Uterus (tissue), 2 donors: ENCODE data around the gene LUZP2.

Source experiments
- POLR2A ChIP-seq, 2 donors: fragments of 450-650 bp; IDR thresholded peaks; one replicate each; pipeline ENCODE4 v1.6.1; 2016; ENCODE audit warnings: antibody characterized with exemption in 2 of 2, mild to moderate bottlenecking in 1 of 2, moderate library complexity in 1 of 2
- TF ChIP-seq, protein P1 (sequence below), 4 experiments: fragments of 200-600 bp in 2 of 4; fragments of 450-650 bp in 2 of 4; sonication (generic) in 2 of 4; IDR thresholded peaks; one replicate each; pipeline ENCODE4 v1.5.1; 2016 to 2019; ENCODE audit warnings: antibody characterized with exemption in 4 of 4, mild to moderate bottlenecking in 2 of 4, moderate library complexity in 1 of 4

DNA sequence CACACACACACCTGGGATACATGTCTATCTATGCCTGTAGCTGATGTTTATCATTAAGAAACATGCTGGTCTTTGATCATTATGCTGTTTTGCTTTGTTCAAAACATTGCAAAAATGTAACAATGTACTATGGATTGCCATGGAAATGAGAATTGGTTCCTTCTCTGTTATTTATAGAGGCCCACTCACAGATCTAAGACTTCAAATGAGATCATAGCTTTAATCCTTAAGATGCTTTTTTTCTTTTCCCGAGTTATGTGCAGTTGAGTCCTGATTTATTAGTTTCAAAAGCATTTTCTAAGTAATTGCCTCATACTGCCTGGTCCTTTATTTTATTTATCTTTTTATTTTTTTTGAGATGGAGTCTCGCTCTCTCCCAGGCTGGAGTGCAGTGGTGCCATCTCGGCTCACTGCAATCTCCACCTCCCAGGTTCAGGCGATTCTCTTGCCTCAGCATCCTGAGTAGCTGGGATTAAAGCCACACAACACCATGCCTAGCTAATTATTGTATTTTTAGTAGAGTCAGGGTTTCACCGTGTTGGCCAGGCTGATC is 131.4 kb downstream of the LUZP2 start:
- TF ChIP-seq, protein P1, sequence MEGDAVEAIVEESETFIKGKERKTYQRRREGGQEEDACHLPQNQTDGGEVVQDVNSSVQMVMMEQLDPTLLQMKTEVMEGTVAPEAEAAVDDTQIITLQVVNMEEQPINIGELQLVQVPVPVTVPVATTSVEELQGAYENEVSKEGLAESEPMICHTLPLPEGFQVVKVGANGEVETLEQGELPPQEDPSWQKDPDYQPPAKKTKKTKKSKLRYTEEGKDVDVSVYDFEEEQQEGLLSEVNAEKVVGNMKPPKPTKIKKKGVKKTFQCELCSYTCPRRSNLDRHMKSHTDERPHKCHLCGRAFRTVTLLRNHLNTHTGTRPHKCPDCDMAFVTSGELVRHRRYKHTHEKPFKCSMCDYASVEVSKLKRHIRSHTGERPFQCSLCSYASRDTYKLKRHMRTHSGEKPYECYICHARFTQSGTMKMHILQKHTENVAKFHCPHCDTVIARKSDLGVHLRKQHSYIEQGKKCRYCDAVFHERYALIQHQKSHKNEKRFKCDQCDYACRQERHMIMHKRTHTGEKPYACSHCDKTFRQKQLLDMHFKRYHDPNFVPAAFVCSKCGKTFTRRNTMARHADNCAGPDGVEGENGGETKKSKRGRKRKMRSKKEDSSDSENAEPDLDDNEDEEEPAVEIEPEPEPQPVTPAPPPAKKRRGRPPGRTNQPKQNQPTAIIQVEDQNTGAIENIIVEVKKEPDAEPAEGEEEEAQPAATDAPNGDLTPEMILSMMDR (IDR thresholded peaks at IDR 0.05) = no peak
- TF ChIP-seq POLR2A (IDR thresholded peaks at IDR 0.05) = no peak
